Left kidney (tissue), 2 donors: Measurements from ENCODE around the gene OTUD6A. TPM values are rescaled to one million over a fixed set of nuclear protein-coding genes. Genes with fewer than 3 reads are reported as not detected.
"Not testable (repeated sequence)": the region's sequence is repeated elsewhere in the genome, so short reads cannot be mapped to it uniquely, and the experiment has no call there.

Experiments
- DNase-seq: peaks from one replicate; pipeline ENCODE4 v3.0.0-alpha.2; 2013
- polyA plus RNA-seq: library from polyadenylated mRNA; unstranded; fragments of 120-200 nt; gene quantifications from one replicate; pipeline ENCODE4 v1.2.1, GENCODE V29; 2013; ENCODE audit not compliant: insufficient read length

The OTUD6A gene
- polyA plus RNA-seq, 1 donor = not detected

DNA sequence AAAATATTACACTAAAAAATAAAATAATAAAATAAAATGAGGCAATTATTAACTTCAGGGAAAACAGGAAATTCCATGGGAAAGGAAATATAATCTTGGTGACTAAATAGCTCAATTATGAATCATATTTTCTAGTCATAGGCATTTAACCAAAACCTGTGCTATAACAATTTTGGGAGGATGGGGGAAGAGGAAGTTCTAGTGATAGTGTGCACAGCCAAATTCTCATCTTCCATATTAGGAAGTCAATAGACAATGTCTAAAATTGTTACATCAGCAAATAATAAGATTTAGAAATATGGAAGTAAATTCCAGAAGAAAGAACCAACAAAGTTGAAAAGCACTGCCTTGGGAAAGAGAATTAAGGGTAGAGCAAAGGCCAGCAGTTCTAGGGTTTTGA lies 15.3 kb upstream of the OTUD6A start:
- no peak for DNase-seq

DNA sequence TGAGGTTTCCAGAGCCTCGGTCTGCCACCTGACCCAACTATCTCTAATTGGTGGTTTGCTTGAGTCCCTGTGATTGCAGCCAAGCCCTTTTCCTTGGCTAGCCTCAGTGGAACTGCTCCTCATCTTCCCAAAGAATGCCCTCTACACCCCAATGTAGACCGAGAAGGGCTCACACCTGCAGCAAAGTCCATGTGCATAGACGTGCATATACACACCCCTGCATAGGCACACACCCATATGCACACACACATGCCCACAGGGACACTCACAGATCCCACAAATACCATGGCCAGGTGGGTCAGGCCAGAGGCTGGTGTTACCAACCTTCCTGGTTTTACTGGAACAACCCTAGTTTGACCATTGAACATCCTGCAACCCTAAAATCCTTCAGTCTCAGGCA lies 12.9 kb upstream of the OTUD6A start:
- DNase-seq = no peak

DNA sequence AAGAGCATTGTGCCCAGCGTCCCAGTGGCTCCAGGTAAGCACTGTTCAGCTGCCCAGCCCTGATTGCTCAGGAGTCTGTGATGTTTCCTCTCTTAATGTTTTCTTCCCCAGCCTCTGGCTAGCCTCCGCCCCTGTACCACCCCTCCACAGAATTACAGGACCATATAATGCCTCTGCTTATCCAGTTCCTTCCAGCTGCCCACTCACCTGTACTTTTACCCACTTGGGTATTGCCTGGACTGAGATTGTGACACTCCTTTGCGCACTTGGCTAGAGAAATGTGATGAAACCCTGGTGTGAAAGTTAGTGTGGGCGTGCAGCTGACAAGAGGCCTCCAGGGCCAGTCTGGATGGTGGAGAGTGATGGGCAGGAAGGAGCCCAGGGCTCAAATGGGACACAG lies 12.3 kb upstream of the OTUD6A start, which contains the start of gene AWAT2:
Gene AWAT2 (minus strand): TSS at position 14 of the 400 bp plus-strand sequence. CDS start 6 bp downstream, at position 8.
- no peak for DNase-seq

DNA sequence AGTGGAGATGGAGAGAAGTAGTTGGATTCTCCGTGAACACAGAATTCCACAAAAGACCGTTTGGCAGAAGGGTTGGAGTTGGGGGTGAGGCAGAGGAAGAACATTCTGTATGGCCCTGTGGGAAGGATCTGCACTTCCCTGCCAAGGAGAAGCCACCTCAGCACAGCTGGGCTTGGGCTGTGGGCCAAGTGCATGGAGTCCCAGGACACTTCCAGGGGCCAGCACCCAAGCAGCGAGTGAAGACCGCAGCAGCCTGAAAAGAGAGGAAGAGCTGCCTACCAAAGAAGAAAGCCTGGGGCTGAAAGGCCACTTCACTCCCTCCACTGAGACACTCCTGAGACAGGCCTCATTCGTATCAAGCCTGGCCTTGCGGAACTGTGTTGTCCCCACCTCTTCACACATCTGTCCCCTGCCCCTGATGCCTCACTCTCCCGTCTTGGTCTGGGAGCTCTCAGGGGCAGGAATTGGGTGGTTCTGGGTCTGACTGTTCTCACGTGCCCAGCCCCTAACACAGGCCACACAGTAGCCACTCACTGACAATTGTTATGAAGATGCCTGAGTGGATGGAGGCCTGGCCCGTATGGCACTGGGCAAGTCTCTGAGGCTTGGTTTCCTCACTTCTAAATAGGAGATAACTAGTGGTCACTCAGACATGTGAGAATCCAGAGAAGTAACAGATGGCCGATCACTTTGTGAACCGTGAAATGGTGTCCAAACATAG lies 9.2 kb upstream of the OTUD6A start:
- no peak for DNase-seq

DNA sequence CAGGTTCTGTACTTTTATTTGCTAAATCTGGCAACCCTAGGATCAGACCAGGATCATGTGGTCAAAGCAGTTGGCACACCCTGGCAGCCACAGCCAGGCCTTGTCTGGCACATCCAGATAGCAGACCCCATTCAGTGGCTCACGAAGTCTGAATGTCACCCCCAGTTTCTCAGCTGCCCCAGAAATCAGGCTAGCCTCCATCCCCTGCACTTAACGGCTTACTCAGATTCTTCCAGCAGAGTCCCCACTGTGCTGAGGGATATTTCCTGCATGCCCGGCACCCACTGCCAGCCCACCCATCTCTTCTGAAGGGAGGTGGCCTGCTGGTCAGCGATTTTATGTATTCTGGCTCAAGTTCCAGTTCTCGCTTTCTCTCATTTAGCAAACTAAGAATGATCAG lies 7.9 kb upstream of the OTUD6A start:
- DNase-seq = no peak

DNA sequence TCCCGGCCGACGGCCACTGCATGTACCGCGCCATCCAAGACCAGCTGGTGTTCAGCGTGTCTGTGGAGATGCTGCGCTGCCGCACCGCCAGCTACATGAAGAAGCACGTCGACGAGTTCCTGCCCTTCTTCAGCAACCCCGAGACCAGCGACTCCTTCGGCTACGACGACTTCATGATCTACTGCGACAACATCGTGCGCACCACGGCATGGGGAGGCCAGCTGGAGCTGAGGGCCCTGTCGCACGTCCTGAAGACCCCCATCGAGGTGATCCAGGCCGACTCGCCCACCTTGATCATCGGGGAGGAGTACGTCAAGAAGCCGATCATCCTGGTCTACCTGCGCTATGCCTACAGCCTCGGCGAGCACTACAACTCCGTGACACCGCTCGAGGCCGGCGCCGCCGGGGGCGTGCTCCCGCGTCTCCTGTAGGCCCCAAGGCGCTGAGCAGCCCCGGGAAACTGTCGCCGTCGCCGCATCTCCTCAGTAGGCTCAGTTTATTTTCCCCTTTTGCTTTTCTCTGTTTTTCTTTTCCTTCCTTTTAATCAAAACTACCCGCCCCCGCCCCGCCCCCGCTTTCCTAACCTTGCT lies 799 bp downstream of the OTUD6A start:
- DNase-seq = no peak

DNA sequence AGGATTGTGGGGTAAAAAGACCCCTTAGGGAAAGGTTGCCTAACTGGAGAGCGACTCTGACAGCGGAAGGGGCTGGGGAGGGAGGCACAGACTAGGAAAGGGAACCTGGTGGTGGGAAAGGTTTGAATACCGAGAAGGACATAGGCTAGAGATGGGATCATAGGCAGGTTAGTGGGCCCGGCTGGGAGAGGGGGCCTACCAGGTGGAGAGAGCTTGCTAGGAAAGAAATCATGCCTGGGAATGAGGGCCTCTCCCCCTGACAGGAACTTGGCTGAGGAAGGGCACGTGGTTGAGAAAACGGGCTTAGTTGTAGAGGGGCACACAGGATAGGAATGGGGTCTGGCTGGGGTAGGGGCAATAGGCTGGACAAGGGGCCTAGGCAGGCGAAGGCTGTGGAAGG lies 4.4 kb downstream of the OTUD6A start:
- DNase-seq = no peak

DNA sequence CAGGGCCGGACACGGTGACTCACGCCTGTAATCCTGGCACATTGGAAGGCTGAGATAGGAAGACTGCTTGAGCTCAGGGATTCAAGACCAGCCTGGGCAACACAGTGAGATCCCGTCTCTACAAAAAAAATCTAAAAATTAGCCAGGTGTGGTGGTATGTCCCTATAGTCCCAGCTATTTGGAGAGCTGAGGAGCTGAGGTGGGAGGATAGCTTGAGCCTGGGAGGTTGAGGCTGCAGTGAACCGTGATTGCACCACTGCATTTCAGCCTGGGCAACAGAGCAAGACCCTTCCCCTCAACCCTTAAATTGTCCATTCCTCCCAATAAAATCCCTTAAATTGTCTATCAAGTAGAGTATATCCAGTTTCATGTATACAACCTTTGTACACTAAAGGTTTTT lies 17.0 kb downstream of the OTUD6A start:
- DNase-seq = no peak

DNA sequence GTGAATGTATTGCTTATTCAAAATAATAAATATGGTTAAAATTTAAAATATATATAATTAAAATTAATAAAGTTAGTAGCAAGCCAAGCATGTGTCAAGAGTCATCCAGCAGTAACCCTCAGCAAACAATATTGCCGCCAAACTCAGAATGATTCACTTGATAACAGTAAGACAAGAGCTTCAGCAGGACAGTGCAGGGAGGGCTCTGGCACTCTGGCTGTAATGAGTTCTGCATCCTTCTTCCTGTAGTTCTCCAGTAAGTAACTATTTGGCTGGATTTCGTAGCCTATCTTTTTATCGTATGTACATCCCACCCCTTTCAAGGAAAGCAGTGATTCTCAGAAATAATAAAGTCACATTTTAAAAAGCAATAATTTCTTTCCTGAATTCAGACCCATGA lies 17.6 kb downstream of the OTUD6A start:
- no peak for DNase-seq

DNA sequence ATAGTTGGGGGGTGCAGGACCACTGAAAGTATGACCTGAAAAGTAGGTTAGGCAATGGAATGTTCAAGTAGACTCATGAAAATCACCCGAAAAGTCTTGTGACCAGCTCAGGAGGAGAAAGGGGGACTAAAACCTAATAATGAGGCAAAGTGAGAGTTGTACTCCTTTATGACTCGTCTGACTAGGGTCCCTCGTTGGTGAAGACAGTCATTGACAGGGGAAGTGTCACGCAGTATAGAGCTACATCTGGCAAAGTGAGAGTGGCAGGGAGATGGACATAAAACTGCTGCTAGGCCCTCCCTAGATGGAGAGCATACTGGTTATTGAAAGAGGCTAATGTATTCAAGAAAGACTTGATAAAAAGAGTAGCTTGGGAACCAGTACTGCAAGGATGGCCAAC lies 20.5 kb downstream of the OTUD6A start:
- DNase-seq = no peak

DNA sequence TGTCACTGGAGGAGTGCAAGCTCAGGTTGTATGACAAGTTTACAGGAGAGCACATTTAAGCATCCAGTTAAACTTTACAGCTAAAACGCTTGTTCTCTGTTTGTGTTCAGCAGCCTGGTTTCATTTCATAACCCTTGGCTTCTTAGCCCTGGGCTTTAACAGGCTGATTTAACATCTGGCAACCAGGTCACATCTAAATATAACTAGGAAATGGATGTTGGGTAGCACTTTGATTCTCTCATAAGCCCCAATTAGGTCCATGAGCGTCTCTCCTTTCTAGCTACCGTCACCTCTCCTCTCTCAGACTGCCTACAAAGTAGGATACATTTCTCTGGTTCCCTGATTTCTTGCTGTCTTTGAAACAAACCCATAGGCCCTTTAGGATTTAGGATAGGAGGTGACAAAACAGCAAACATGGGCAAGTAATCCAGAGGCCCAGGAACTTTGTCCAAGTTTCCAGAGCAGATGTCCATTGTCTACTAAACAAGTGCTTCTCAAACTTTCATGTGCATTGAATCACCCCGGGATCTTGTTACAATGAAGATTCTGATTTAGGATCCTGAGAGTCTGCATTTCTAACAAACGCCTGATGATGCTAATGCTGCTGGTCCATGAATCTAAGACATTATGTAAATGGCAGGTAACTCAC lies 22.5 kb downstream of the OTUD6A start:
- no peak for DNase-seq

DNA sequence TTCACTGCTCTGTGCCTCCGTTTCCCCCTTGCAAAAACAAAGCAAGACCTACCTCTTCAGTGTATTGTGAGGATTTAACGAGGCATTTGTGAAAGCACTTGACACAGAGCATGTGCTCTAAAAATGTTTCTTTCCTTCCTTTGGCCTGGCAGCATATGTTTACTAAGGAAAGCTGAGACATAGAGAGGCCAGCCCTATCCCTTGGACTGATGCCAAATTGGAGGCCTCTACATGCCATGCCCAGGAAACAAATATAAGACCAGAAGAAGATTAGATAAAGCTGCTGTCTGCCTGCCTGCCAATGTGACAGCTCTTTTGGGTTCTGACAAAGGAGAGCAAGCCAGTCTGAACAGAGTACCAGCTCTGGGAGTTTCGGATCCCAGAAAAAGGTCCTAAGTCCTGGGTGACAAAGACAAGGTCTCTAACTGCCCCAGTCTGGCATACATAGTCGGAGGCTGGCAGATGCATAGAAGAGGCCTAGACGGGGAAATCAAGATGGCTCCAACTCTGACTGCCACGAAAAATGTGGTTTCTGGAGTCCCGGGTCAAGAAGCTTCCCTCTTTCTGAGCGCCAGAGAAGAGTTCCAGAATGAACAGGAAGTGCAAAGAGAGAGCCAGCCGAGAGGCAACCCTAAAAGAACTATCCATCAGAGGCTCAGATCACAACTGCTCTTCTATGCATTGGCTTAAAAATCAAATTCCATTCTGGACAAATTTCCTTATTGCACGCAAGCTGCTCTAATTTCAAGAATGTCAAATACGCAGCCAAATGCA lies 25.8 kb downstream of the OTUD6A start:
- DNase-seq = no peak

DNA sequence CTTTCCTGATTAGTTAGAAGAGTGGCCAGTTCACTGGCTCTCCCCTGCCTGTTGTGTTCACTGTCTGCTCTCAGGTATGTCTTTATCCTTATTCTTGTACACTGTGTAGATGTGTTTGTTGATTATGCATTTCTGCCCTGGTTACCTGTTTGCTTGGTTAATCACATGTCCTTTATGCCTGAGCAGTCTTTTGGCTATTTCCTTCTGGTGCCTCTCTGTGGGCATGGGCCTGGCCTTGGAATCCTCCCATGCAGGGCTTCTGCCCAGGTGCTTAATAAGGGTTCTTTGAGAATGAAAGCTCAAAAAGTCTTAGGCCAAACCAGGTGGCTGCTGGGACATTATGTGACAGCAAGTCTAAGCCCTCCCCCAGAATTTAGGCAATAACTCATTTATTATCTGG lies 26.5 kb downstream of the OTUD6A start:
- DNase-seq = no peak

DNA sequence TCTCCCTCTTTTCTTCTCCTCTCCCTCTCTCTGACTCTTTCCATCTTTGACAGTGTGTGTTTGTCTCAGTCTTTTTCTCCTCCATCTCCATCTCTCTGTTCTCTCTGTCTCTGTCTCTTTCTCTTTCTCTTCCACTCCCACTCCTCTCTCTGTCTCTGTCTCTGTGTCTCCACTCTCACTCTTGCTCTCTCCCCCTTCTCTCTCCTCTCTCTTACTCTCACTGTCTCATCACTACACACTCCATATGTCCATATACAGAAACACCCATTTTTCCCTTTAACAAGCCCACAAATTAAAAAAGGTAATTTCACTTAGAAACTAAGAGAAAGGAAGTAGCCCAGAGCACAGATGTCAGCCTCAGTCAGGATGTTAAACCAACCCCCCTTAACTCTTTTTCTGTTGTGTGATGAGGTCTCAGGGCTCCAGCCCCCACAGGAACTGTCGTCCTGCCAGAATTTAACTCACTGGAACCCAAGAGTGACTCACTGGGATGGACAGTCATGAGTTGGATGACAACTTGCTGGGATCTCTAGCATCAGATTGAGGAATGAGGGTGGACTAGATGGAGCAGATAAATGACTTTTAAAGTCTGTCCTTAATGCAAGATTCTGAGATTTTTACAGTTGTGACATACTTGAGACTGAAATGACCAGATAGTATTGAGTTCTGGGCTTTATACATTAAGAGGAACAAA lies 27.5 kb downstream of the OTUD6A start:
- no peak for DNase-seq

DNA sequence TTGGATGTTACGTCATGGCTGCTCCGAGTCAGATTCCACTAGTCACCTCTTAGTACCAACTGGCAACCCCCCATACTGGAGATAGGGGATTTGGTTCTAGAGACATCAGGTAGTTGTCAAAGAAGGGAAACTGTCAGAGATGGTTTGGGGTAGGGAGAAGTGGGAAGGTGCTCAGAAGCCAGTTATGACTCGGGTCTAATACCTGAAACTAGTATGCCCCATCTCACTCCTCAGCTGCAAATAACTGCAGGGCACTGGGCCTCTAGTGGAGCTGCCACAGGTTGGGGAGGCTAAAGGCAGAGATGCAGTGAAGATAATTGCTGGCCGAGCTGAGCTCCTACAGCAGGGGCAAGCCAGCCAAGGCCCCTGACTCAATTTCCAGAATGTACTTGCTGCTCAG lies 30.0 kb downstream of the OTUD6A start:
- no peak for DNase-seq

DNA sequence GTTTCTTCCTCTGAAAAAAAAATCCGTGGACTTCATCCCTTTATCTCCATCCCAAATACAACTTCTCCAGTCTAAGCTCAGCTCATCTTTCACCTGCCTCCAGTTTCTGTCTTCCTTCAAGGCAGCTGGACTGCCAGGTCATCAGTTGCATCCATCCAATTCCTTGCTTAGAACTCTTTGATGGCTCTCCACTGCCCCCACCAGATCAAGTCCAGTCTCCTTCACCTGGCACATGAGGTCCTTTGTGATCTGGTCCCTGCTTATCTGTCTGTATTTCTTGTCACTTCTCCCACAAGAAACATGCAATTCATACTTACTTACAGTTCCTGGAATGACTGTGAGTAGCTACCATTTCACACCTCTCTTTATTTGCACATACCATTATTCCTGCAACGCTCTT lies 33.8 kb downstream of the OTUD6A start:
- no peak for DNase-seq

DNA sequence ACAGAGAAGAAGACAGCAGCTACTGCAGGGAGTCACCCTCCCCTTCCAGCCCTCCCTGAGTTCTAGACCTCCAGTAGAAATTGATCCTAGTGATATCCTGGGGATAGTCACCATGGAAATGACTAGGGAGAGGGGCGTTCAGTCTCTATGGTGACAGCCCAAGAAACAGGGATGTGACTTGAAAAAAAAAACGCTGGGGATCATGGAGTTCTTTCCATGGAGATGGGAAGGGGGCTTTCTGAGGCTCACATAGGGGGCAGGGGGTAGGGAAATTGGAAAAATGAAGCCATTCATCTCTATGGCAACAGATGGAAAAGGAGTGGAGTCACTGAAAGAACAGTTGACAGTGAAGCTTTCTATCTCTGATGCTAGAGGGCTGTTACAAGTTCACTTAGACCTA lies 43.0 kb downstream of the OTUD6A start:
- DNase-seq = no peak

DNA sequence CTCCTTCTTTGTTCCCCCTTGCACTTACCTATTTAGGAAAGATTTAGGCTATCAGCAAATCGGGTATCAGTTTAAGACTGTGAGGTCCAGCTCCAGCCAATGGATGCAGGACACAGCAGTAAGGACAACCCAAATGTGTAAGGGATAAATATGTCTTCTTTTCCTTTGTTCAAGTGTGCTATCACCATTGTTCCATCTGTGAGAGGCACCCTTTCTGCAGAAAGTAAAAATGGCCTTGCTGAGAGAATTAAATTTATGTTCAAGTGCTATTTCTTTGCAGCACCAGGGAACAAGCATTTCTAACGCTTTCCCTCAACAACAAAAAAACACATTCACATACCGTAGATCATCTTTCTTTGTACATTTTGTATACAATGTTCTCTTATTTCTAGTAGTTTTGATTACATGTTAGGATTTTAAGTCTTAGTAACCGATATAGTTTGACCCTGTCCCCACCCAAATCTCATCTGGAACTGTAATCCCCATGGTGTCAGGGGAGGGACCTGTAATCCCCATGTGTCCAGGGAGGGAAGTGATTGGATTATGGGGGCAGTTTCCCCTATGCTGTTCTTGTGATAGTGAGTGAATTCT lies 49.3 kb downstream of the OTUD6A start:
- DNase-seq = not testable (repeated sequence)
